HepG2 (cell line): ENCODE results near the gene NECAB2. TPM values are rescaled to one million over a fixed set of nuclear protein-coding genes. Genes with fewer than 3 reads are reported as not detected.
A peak's percentile ranks its signal among the peaks of the same experiment; 100 is the strongest.

ENCODE experiments used
- BORCS8-MEF2B ChIP-seq: sonication (generic); formaldehyde crosslinking; IDR thresholded peaks from 2 replicates; pipeline ENCODE4 v1.8.0; 2022; ENCODE audit warnings: mild to moderate bottlenecking, missing genetic modification reagents
- CHD2 ChIP-seq: IDR thresholded peaks from 2 replicates; pipeline ENCODE4 v1.6.1; 2011; ENCODE audit warnings: low read depth, low read length, improper control_type of control experiment
- JUND ChIP-seq: sonication (generic); formaldehyde crosslinking; IDR thresholded peaks from 2 replicates; pipeline ENCODE4 v1.8.0; 2022; ENCODE audit warnings: mild to moderate bottlenecking, missing genetic modification reagents
- PHF21A ChIP-seq: sonication (generic); formaldehyde crosslinking; IDR thresholded peaks from 2 replicates; pipeline ENCODE4 v1.5.0; 2020; ENCODE audit warnings: mild to moderate bottlenecking, missing genetic modification reagents
- POLR2AphosphoS2 ChIP-seq: IDR thresholded peaks from 2 replicates; pipeline ENCODE4 v1.6.1; 2011; ENCODE audit warnings: low read depth, low read length, improper control_type of control experiment
- POLR2G ChIP-seq: fragments of 200-400 bp; formaldehyde crosslinking; IDR thresholded peaks from 2 replicates; pipeline ENCODE4 v1.6.1; 2018; ENCODE audit warnings: mild to moderate bottlenecking, low read depth, low read length, moderate library complexity
- REL ChIP-seq: sonication (generic); formaldehyde crosslinking; conservative IDR thresholded peaks from 2 replicates; pipeline ENCODE4 v1.8.0; 2022; ENCODE audit warnings: mild to moderate bottlenecking, missing genetic modification reagents, moderate library complexity
- RELA ChIP-seq: sonication (generic); formaldehyde crosslinking; IDR thresholded peaks from 2 replicates; pipeline ENCODE4 v1.4.0; 2020; ENCODE audit warnings: missing genetic modification reagents
- SAP130 ChIP-seq: IDR thresholded peaks from 2 replicates; pipeline ENCODE4 v1.6.1; 2016; ENCODE audit warnings: low read depth
- SMC3 ChIP-seq: IDR thresholded peaks from 2 replicates; pipeline ENCODE4 v1.6.1; 2011; ENCODE audit warnings: low read length, improper control_type of control experiment
- STAT5B ChIP-seq: sonication (generic); formaldehyde crosslinking; IDR thresholded peaks from 2 replicates; pipeline ENCODE4 v1.4.0; 2020; ENCODE audit warnings: missing genetic modification reagents
- TAF1 ChIP-seq: sonication (generic); formaldehyde crosslinking; IDR thresholded peaks from 2 replicates; pipeline ENCODE4 v1.4.0; 2020; ENCODE audit warnings: missing genetic modification reagents
- ZBTB7A ChIP-seq: sonication (generic); formaldehyde crosslinking; IDR thresholded peaks from 2 replicates; pipeline ENCODE4 v1.8.0; 2022; ENCODE audit warnings: mild to moderate bottlenecking, missing genetic modification reagents
- ZFAT ChIP-seq: sonication (generic); formaldehyde crosslinking; conservative IDR thresholded peaks from 2 replicates; pipeline ENCODE4 v1.8.1; 2023; ENCODE audit warnings: missing genetic modification reagents, inconsistent platforms
- ZNF225 ChIP-seq: sonication (generic); formaldehyde crosslinking; IDR thresholded peaks from 2 replicates; pipeline ENCODE4 v1.4.0; 2020; ENCODE audit warnings: mild to moderate bottlenecking, missing genetic modification reagents
- ZNF292 ChIP-seq: sonication (generic); formaldehyde crosslinking; IDR thresholded peaks from 2 replicates; pipeline ENCODE4 v1.8.1; 2022; ENCODE audit warnings: mild to moderate bottlenecking, low read depth, missing genetic modification reagents, borderline replicate concordance
- ZNF383 ChIP-seq: sonication (generic); formaldehyde crosslinking; IDR thresholded peaks from 2 replicates; pipeline ENCODE4 v1.4.0; 2020; ENCODE audit warnings: missing genetic modification reagents, mild to moderate bottlenecking, borderline replicate concordance
- ZNF747 ChIP-seq: sonication (generic); formaldehyde crosslinking; IDR thresholded peaks from 2 replicates; pipeline ENCODE4 v1.8.1; 2023; ENCODE audit warnings: missing genetic modification reagents, mild to moderate bottlenecking, borderline replicate concordance
- ZNF768 ChIP-seq: sonication (generic); formaldehyde crosslinking; IDR thresholded peaks from 2 replicates; pipeline ENCODE4 v1.4.0; 2020; ENCODE audit warnings: missing genetic modification reagents
- polyA plus RNA-seq, 8 experiments: library from polyadenylated mRNA; depleted of rRNA in 3 of 8; stranded (reverse) in 7 of 8; unstranded in 1 of 8; fragments of >200 nt; fragmentation: Illumina TruSeq in 4 of 8; extraction: Trizol in 4 of 8; gene quantifications; 2 replicates each; pipeline versions ENCODE4 v1.2.1 to v1.2.3, GENCODE V29; 2011 to 2016; ENCODE audit warnings: low read depth in 4 of 8, missing spikeins in 1 of 8, mixed read lengths in 1 of 8; ENCODE audit not compliant: insufficient read depth in 1 of 8
- total RNA-seq, 5 experiments: library from RNA; depleted of rRNA; stranded (reverse); fragments of >200 nt; fragmentation: Illumina TruSeq; extraction: Trizol; gene quantifications; 2 replicates each; pipeline ENCODE4 v1.2.3, GENCODE V29; 2016; ENCODE audit warnings: low read depth in 1 of 5
- TF ChIP-seq, protein P1 (sequence below): IDR thresholded peaks from 2 replicates; pipeline ENCODE4 v1.6.1; 2016; ENCODE audit warnings: low read depth, missing genetic modification reagents, missing compliant biosample characterization
- TF ChIP-seq, protein P2 (sequence below): sonication (generic); formaldehyde crosslinking; IDR thresholded peaks from 2 replicates; pipeline ENCODE4 v1.5.0; 2020; ENCODE audit warnings: mild to moderate bottlenecking, missing genetic modification reagents, moderate library complexity
- TF ChIP-seq, protein P3 (sequence below): sonication (generic); formaldehyde crosslinking; IDR thresholded peaks from 2 replicates; pipeline ENCODE4 v1.9.0; 2021; ENCODE audit warnings: missing genetic modification reagents, mild to moderate bottlenecking, borderline replicate concordance

NECAB2 gene
- total and polyA plus RNA-seq, 2 of the 13 experiments (the other 11 are each of a cell fraction or from before 2014, with no cell fraction given), result 0.21 to 0.49 TPM

DNA sequence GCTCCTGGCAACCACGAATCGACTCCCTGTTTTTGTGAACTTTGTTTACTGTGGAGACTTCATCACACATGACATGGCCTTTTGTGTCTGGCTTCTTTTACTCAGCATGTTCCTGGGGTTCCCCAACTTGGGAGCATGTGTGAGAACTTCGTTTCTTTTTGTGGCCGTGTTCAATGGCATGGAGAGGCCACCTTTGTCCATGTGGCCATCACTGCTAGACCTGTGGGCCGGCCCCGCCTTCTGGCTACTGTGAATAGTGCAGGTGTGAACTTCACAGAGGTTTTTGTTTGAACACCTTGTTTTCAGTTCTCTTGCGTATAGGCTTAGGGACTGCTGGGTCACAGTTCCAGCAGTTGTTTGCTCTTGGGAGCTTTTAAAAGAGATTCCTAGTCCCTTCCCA is 80.2 kb downstream of the NECAB2 start (continued):
- TF ChIP-seq, protein P1, sequence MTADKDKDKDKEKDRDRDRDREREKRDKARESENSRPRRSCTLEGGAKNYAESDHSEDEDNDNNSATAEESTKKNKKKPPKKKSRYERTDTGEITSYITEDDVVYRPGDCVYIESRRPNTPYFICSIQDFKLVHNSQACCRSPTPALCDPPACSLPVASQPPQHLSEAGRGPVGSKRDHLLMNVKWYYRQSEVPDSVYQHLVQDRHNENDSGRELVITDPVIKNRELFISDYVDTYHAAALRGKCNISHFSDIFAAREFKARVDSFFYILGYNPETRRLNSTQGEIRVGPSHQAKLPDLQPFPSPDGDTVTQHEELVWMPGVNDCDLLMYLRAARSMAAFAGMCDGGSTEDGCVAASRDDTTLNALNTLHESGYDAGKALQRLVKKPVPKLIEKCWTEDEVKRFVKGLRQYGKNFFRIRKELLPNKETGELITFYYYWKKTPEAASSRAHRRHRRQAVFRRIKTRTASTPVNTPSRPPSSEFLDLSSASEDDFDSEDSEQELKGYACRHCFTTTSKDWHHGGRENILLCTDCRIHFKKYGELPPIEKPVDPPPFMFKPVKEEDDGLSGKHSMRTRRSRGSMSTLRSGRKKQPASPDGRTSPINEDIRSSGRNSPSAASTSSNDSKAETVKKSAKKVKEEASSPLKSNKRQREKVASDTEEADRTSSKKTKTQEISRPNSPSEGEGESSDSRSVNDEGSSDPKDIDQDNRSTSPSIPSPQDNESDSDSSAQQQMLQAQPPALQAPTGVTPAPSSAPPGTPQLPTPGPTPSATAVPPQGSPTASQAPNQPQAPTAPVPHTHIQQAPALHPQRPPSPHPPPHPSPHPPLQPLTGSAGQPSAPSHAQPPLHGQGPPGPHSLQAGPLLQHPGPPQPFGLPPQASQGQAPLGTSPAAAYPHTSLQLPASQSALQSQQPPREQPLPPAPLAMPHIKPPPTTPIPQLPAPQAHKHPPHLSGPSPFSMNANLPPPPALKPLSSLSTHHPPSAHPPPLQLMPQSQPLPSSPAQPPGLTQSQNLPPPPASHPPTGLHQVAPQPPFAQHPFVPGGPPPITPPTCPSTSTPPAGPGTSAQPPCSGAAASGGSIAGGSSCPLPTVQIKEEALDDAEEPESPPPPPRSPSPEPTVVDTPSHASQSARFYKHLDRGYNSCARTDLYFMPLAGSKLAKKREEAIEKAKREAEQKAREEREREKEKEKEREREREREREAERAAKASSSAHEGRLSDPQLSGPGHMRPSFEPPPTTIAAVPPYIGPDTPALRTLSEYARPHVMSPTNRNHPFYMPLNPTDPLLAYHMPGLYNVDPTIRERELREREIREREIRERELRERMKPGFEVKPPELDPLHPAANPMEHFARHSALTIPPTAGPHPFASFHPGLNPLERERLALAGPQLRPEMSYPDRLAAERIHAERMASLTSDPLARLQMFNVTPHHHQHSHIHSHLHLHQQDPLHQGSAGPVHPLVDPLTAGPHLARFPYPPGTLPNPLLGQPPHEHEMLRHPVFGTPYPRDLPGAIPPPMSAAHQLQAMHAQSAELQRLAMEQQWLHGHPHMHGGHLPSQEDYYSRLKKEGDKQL (CRISPR knock-in tag), result peak; percentile 53; the same call in 1 of the 2 replicates
- TF ChIP-seq BORCS8-MEF2B (CRISPR knock-in tag) (no peak), POLR2G (no peak), TAF1 (CRISPR knock-in tag) (no peak), ZFAT (no peak), STAT5B (CRISPR knock-in tag) (no peak), RELA (no peak), SAP130 (peak; percentile 41; the same call in 1 of the 2 replicates), PHF21A (CRISPR knock-in tag) (peak; percentile 58; the same call in 1 of the 2 replicates), CHD2 (no peak), REL (CRISPR knock-in tag) (no peak), ZNF747 (CRISPR knock-in tag) (no peak), ZBTB7A (no peak), ZNF768 (CRISPR knock-in tag) (no peak), SMC3 (peak; percentile 68), POLR2AphosphoS2 (no peak), JUND (CRISPR knock-in tag) (no peak), ZNF383 (CRISPR knock-in tag) (no peak), ZNF292 (CRISPR knock-in tag) (no peak), ZNF225 (CRISPR knock-in tag) (no peak)
- TF ChIP-seq, protein P2, sequence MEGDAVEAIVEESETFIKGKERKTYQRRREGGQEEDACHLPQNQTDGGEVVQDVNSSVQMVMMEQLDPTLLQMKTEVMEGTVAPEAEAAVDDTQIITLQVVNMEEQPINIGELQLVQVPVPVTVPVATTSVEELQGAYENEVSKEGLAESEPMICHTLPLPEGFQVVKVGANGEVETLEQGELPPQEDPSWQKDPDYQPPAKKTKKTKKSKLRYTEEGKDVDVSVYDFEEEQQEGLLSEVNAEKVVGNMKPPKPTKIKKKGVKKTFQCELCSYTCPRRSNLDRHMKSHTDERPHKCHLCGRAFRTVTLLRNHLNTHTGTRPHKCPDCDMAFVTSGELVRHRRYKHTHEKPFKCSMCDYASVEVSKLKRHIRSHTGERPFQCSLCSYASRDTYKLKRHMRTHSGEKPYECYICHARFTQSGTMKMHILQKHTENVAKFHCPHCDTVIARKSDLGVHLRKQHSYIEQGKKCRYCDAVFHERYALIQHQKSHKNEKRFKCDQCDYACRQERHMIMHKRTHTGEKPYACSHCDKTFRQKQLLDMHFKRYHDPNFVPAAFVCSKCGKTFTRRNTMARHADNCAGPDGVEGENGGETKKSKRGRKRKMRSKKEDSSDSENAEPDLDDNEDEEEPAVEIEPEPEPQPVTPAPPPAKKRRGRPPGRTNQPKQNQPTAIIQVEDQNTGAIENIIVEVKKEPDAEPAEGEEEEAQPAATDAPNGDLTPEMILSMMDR, result peak; percentile 73
- TF ChIP-seq, protein P3, sequence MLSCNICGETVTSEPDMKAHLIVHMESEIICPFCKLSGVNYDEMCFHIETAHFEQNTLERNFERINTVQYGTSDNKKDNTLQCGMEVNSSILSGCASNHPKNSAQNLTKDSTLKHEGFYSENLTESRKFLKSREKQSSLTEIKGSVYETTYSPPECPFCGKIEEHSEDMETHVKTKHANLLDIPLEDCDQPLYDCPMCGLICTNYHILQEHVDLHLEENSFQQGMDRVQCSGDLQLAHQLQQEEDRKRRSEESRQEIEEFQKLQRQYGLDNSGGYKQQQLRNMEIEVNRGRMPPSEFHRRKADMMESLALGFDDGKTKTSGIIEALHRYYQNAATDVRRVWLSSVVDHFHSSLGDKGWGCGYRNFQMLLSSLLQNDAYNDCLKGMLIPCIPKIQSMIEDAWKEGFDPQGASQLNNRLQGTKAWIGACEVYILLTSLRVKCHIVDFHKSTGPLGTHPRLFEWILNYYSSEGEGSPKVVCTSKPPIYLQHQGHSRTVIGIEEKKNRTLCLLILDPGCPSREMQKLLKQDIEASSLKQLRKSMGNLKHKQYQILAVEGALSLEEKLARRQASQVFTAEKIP (CRISPR knock-in tag), result no peak
